WTC11 (cell line): ENCODE measurements around the gene SCD5. TPM values are rescaled to one million over a fixed set of nuclear protein-coding genes. Genes with fewer than 3 reads are reported as not detected.

ENCODE experiments used
- ATAC-seq: fragments of 200-7000 bp; cut with Tn5 transposase; 2 replicates; pipeline ENCODE4 v1.10.0; 2021; ENCODE audit warnings: mild to moderate bottlenecking, moderate library complexity
- CTCF ChIA-PET: fragments of 300-600 bp; sonication (Branson Sonifier 250); formaldehyde crosslinking; loops from one replicate; lab custom pipeline; 2021; ENCODE audit warnings: antibody characterized with exemption; lab: Charles Lee
- POLR2A ChIA-PET: fragments of 350-600 bp; sonication (Branson Sonifier 250); formaldehyde crosslinking; loops from one replicate; lab custom pipeline; 2021; ENCODE audit warnings: antibody characterized with exemption; lab: Charles Lee
- DNase-seq: peaks from one replicate; pipeline ENCODE4 v3.0.0; 2021; ENCODE audit warnings: low spot score
- H3K27ac Mint-ChIP-seq: 2 replicates; pipeline ENCODE4 v1.8.0; 2021; ENCODE audit warnings: mixed read lengths
- H3K27me3 Mint-ChIP-seq: 2 replicates; pipeline ENCODE4 v1.8.0; 2021; ENCODE audit warnings: low read depth, mild to moderate bottlenecking, moderate library complexity, mixed read lengths
- H3K36me3 Mint-ChIP-seq: 2 replicates; pipeline ENCODE4 v1.8.0; 2021; ENCODE audit warnings: mixed read lengths
- H3K4me1 Mint-ChIP-seq: 2 replicates; pipeline ENCODE4 v1.8.0; 2022; ENCODE audit warnings: mixed read lengths
- H3K4me3 Mint-ChIP-seq: 2 replicates; pipeline ENCODE4 v1.8.0; 2021; ENCODE audit warnings: mild to moderate bottlenecking, moderate library complexity, mixed read lengths
- H3K9me3 Mint-ChIP-seq: 2 replicates; pipeline ENCODE4 v1.8.0; 2021; ENCODE audit warnings: mixed read lengths
- AR ChIP-seq: fragments of 250-450 bp; sonication (Bioruptor Pico); IDR thresholded peaks from 2 replicates; pipeline ENCODE4 v1.9.0; 2021; ENCODE audit warnings: mild to moderate bottlenecking
- CDX4 ChIP-seq: fragments of 250-450 bp; sonication (Bioruptor Pico); IDR thresholded peaks from 2 replicates; pipeline ENCODE4 v1.9.0; 2021; ENCODE audit warnings: moderate library complexity, mild to moderate bottlenecking, inconsistent platforms, borderline replicate concordance
- ELF4 ChIP-seq: sonication (generic); formaldehyde crosslinking; IDR thresholded peaks from 2 replicates; pipeline ENCODE4 v1.8.1; 2022; ENCODE audit warnings: low read depth, mild to moderate bottlenecking, moderate library complexity, missing genetic modification reagents
- GABPB1 ChIP-seq: sonication (generic); formaldehyde crosslinking; IDR thresholded peaks from 2 replicates; pipeline ENCODE4 v1.8.1; 2023; ENCODE audit warnings: mild to moderate bottlenecking, missing genetic modification reagents
- HMGXB4 ChIP-seq: sonication (generic); formaldehyde crosslinking; IDR thresholded peaks from 2 replicates; pipeline ENCODE4 v1.8.1; 2023; ENCODE audit warnings: mild to moderate bottlenecking, moderate library complexity, missing genetic modification reagents
- MYBL2 ChIP-seq: sonication (generic); formaldehyde crosslinking; IDR thresholded peaks from 2 replicates; pipeline ENCODE4 v1.8.1; 2023; ENCODE audit warnings: mild to moderate bottlenecking, moderate library complexity, missing genetic modification reagents
- NFATC4 ChIP-seq: fragments of 250-450 bp; sonication (Bioruptor Pico); IDR thresholded peaks from 2 replicates; pipeline ENCODE4 v1.9.0; 2021; ENCODE audit warnings: mild to moderate bottlenecking
- NR3C1 ChIP-seq: sonication (generic); formaldehyde crosslinking; conservative IDR thresholded peaks from 2 replicates; pipeline ENCODE4 v1.8.1; 2023; ENCODE audit warnings: low read depth, mild to moderate bottlenecking, missing genetic modification reagents
- OVOL2 ChIP-seq: fragments of 250-450 bp; sonication (Bioruptor Pico); IDR thresholded peaks from 2 replicates; pipeline ENCODE4 v1.9.0; 2021; ENCODE audit warnings: mild to moderate bottlenecking, borderline replicate concordance
- RORB ChIP-seq: fragments of 250-450 bp; sonication (Bioruptor Pico); IDR thresholded peaks from 2 replicates; pipeline ENCODE4 v1.9.0; 2021; ENCODE audit warnings: mild to moderate bottlenecking
- SMAD4 ChIP-seq: sonication (generic); formaldehyde crosslinking; IDR thresholded peaks from 2 replicates; pipeline ENCODE4 v1.8.0; 2022; ENCODE audit warnings: mild to moderate bottlenecking, missing genetic modification reagents
- SP1 ChIP-seq: sonication (generic); formaldehyde crosslinking; conservative IDR thresholded peaks from 2 replicates; pipeline ENCODE4 v1.8.1; 2022; ENCODE audit warnings: missing genetic modification reagents
- TP53 ChIP-seq: sonication (generic); formaldehyde crosslinking; IDR thresholded peaks from 2 replicates; pipeline ENCODE4 v1.8.1; 2023; ENCODE audit warnings: mild to moderate bottlenecking, missing genetic modification reagents
- ZNF423 ChIP-seq: fragments of 250-450 bp; sonication (Bioruptor Pico); IDR thresholded peaks from 2 replicates; pipeline ENCODE4 v2.1.2; 2022; ENCODE audit warnings: mild to moderate bottlenecking, moderate library complexity
- total RNA-seq: library from RNA; stranded (reverse); gene quantifications from 3 replicates; pipeline ENCODE4 v1.2.3, GENCODE V29; 2021
- TF ChIP-seq, protein P1 (sequence below): sonication (generic); formaldehyde crosslinking; IDR thresholded peaks from 2 replicates; pipeline ENCODE4 v1.8.1; 2022; ENCODE audit warnings: low read depth, mild to moderate bottlenecking, moderate library complexity, missing genetic modification reagents, borderline replicate concordance
- TF ChIP-seq, protein P2 (sequence below): sonication (generic); formaldehyde crosslinking; IDR thresholded peaks from 2 replicates; pipeline ENCODE4 v1.8.1; 2023; ENCODE audit warnings: mild to moderate bottlenecking, missing genetic modification reagents, moderate library complexity
- TF ChIP-seq, protein P3 (sequence below): sonication (generic); formaldehyde crosslinking; IDR thresholded peaks from 2 replicates; pipeline ENCODE4 v1.8.0; 2023; ENCODE audit warnings: missing genetic modification reagents
- TF ChIP-seq, protein P4 (sequence below): fragments of 250-450 bp; sonication (Bioruptor Pico); conservative IDR thresholded peaks from 2 replicates; pipeline ENCODE4 v1.9.0; 2021; ENCODE audit warnings: mild to moderate bottlenecking
- TF ChIP-seq, protein P5 (sequence below): sonication (generic); formaldehyde crosslinking; IDR thresholded peaks from 2 replicates; pipeline ENCODE4 v1.8.1; 2023; ENCODE audit warnings: mild to moderate bottlenecking, missing genetic modification reagents, moderate library complexity
- TF ChIP-seq, protein P6 (sequence below): sonication (generic); formaldehyde crosslinking; IDR thresholded peaks from 2 replicates; pipeline ENCODE4 v1.8.1; 2022; ENCODE audit warnings: missing genetic modification reagents, borderline replicate concordance
- TF ChIP-seq, protein P7 (sequence below): fragments of 250-450 bp; sonication (Bioruptor Pico); IDR thresholded peaks from 2 replicates; pipeline ENCODE4 v2.1.2; 2022; ENCODE audit warnings: mild to moderate bottlenecking, moderate library complexity
- TF ChIP-seq, protein P8 (sequence below): fragments of 250-450 bp; sonication (Bioruptor Pico); IDR thresholded peaks from 2 replicates; pipeline ENCODE4 v1.9.0; 2021; ENCODE audit warnings: mild to moderate bottlenecking

Gene SCD5
- total RNA-seq, 1 experiment from 2014 or later, result 6.3 TPM

GRCh38 chr4:82779032-82779431 lies 19.6 kb downstream of the SCD5 start (continued):
- TF ChIP-seq AR (no peak), ELF4 (no peak), HMGXB4 (CRISPR knock-in tag) (no peak), ZNF423 (CRISPR knock-in tag) (no peak), NFATC4 (no peak), MYBL2 (CRISPR knock-in tag) (no peak)
- TF ChIP-seq, protein P1, sequence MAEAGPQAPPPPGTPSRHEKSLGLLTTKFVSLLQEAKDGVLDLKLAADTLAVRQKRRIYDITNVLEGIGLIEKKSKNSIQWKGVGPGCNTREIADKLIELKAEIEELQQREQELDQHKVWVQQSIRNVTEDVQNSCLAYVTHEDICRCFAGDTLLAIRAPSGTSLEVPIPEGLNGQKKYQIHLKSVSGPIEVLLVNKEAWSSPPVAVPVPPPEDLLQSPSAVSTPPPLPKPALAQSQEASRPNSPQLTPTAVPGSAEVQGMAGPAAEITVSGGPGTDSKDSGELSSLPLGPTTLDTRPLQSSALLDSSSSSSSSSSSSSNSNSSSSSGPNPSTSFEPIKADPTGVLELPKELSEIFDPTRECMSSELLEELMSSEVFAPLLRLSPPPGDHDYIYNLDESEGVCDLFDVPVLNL, result no peak
- TF ChIP-seq, protein P2, sequence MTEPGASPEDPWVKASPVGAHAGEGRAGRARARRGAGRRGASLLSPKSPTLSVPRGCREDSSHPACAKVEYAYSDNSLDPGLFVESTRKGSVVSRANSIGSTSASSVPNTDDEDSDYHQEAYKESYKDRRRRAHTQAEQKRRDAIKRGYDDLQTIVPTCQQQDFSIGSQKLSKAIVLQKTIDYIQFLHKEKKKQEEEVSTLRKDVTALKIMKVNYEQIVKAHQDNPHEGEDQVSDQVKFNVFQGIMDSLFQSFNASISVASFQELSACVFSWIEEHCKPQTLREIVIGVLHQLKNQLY (CRISPR knock-in tag), result no peak
- TF ChIP-seq, protein P3, sequence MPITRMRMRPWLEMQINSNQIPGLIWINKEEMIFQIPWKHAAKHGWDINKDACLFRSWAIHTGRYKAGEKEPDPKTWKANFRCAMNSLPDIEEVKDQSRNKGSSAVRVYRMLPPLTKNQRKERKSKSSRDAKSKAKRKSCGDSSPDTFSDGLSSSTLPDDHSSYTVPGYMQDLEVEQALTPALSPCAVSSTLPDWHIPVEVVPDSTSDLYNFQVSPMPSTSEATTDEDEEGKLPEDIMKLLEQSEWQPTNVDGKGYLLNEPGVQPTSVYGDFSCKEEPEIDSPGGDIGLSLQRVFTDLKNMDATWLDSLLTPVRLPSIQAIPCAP (CRISPR knock-in tag), result no peak
- TF ChIP-seq, protein P4, sequence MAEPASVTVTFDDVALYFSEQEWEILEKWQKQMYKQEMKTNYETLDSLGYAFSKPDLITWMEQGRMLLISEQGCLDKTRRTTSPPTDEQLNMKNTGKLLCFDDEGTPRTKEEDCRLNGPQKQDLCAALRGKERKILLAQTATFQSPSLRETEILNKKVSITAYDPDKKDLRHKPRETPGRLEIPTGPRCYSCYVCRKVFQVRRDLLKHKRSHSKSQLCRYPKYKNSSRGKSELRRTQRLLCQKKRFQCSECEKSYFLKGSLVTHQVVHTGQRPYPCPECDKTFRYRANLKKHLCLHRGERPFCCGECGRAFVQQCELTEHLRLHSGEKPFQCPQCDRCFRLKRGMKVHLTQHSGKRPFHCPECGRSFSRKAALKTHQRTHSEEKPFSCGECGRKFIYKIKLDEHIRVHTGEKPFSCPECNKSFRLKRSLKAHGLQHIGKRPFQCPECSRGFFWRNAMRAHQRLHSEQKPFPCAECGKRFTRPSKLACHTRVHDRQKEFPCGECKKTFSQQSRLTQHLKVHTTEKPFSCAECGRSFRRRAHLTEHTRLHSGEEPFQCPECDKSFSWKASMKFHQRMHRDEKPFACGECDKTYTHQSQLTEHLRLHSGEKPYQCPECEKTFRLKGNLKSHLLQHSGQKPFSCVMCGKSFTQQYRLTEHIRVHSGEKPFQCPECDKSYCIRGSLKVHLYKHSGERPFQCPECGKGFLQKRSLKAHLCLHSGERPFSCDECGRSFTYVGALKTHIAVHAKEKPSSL (CRISPR knock-in tag), result no peak

DNA sequence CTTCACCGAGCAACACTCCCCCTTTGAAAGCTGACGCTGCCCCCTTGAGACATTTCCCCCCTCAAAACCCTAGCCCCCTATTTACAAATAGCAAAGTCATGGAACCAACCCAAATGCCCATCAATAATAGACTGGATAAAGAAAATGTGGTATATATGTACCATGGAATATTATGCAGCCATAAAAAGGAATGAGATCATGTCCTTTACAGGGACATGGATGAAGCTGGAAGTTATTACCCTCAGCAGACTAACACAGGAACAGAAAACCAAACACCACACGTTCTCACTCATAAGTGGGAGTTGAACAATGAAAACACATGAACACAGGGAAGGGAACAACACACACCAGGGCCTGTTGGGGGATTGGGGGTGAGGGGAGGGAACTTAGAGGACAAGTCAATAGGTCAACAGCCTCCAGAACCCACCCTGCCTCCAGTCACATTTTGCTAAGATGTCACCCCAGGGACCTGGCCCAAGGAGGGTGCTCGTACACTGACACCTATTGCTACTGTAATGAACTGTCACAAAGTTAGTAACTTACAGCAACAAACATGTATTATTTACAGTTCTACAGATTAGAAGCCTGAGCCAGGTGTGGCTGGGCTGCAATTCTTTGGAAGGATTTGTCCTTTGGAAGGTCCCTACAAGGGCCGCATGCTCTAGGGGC lies 20.6 kb downstream of the SCD5 start:
- Mint-ChIP-seq H3K27me3 (peaks cover 49% of the 10 kb centered on the region), H3K36me3 (no peaks in the 10 kb centered on the region; the same call in 1 of the 2 replicates), H3K9me3 (no peaks in the 10 kb centered on the region), H3K27ac (no peak overlapping the region), H3K4me1 (peaks cover 26% of the 10 kb centered on the region), H3K4me3 (no peak overlapping the region)
- no peak for DNase-seq
- ChIA-PET CTCF (no interaction called here), POLR2A (no interaction called here)
- no peak for ATAC-seq
- TF ChIP-seq, protein P5, sequence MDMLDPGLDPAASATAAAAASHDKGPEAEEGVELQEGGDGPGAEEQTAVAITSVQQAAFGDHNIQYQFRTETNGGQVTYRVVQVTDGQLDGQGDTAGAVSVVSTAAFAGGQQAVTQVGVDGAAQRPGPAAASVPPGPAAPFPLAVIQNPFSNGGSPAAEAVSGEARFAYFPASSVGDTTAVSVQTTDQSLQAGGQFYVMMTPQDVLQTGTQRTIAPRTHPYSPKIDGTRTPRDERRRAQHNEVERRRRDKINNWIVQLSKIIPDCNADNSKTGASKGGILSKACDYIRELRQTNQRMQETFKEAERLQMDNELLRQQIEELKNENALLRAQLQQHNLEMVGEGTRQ (CRISPR knock-in tag), result no peak
- no peak for TF ChIP-seq CDX4 (CRISPR knock-in tag)
- TF ChIP-seq SMAD4 (CRISPR knock-in tag), result no peak
- no peak for TF ChIP-seq TP53
- TF ChIP-seq RORB (CRISPR knock-in tag), result no peak
- TF ChIP-seq, protein P6, sequence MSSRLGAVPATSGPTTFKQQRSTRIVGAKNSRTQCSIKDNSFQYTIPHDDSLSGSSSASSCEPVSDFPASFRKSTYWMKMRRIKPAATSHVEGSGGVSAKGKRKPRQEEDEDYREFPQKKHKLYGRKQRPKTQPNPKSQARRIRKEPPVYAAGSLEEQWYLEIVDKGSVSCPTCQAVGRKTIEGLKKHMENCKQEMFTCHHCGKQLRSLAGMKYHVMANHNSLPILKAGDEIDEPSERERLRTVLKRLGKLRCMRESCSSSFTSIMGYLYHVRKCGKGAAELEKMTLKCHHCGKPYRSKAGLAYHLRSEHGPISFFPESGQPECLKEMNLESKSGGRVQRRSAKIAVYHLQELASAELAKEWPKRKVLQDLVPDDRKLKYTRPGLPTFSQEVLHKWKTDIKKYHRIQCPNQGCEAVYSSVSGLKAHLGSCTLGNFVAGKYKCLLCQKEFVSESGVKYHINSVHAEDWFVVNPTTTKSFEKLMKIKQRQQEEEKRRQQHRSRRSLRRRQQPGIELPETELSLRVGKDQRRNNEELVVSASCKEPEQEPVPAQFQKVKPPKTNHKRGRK (CRISPR knock-in tag), result no peak
- no peak for TF ChIP-seq GABPB1 (CRISPR knock-in tag)
- TF ChIP-seq OVOL2 (CRISPR knock-in tag), result no peak
- no peak for TF ChIP-seq NR3C1 (CRISPR knock-in tag)
- TF ChIP-seq, protein P7, sequence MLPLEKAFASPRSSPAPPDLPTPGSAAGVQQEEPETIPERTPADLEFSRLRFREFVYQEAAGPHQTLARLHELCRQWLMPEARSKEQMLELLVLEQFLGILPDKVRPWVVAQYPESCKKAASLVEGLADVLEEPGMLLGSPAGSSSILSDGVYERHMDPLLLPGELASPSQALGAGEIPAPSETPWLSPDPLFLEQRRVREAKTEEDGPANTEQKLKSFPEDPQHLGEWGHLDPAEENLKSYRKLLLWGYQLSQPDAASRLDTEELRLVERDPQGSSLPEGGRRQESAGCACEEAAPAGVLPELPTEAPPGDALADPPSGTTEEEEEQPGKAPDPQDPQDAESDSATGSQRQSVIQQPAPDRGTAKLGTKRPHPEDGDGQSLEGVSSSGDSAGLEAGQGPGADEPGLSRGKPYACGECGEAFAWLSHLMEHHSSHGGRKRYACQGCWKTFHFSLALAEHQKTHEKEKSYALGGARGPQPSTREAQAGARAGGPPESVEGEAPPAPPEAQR (CRISPR knock-in tag), result no peak
- TF ChIP-seq, protein P8, sequence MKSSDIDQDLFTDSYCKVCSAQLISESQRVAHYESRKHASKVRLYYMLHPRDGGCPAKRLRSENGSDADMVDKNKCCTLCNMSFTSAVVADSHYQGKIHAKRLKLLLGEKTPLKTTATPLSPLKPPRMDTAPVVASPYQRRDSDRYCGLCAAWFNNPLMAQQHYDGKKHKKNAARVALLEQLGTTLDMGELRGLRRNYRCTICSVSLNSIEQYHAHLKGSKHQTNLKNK (CRISPR knock-in tag), result no peak
- TF ChIP-seq SP1, result no peak
